Ramos (cell line): ENCODE measurements around the gene ADAMTSL1.

Source experiments
- in situ Hi-C: fragments of 300-500 bp; cut with MboI; formaldehyde crosslinking; loops from one replicate; pipeline ENCODE4 v1.14.3; 2022; ENCODE audit warnings: low sequenced_read_pairs; ENCODE audit not compliant: unreplicated experiment

Gene ADAMTSL1

GRCh38 chr9:18459962-18460584 is 13.9 kb upstream of the ADAMTSL1 start:
- in situ Hi-C loops: no loop called here

- in situ Hi-C loops: no loop called here
Observed at GRCh38 chr9:18461496-18461895, 12.5 kb upstream of the ADAMTSL1 start.

- in situ Hi-C loops: no loop called here
Observed at GRCh38 chr9:18463991-18464390, 10.0 kb upstream of the ADAMTSL1 start.

- in situ Hi-C loops: no loop called here
Observed at GRCh38 chr9:18466101-18466500, 7.9 kb upstream of the ADAMTSL1 start.

GRCh38 chr9:18467696-18468095 is 6.3 kb upstream of the ADAMTSL1 start:
- in situ Hi-C loops: no loop called here

- in situ Hi-C loops: no loop called here
Observed at GRCh38 chr9:18472435-18472834, 1.5 kb upstream of the ADAMTSL1 start.

- in situ Hi-C loops: no loop called here
Observed at GRCh38 chr9:18472841-18473251, 1.1 kb upstream of the ADAMTSL1 start.

GRCh38 chr9:18474783-18475182 is 830 bp downstream of the ADAMTSL1 start:
- in situ Hi-C loops: no loop called here

GRCh38 chr9:18477121-18477660 is 3.2 kb downstream of the ADAMTSL1 start:
- in situ Hi-C loops: no loop called here

- in situ Hi-C loops: no loop called here
Observed at GRCh38 chr9:18477719-18478118, 3.8 kb downstream of the ADAMTSL1 start.

- in situ Hi-C loops: no loop called here
Observed at GRCh38 chr9:18478501-18479361, 4.8 kb downstream of the ADAMTSL1 start.

- in situ Hi-C loops: no loop called here
Observed at GRCh38 chr9:18479405-18479804, 5.5 kb downstream of the ADAMTSL1 start.

GRCh38 chr9:18480662-18481093 is 6.7 kb downstream of the ADAMTSL1 start:
- in situ Hi-C loops: no loop called here

GRCh38 chr9:18482371-18482770 is 8.4 kb downstream of the ADAMTSL1 start:
- in situ Hi-C loops: no loop called here

- in situ Hi-C loops: no loop called here
Observed at GRCh38 chr9:18485714-18486113, 11.8 kb downstream of the ADAMTSL1 start.

GRCh38 chr9:18487611-18488010 is 13.7 kb downstream of the ADAMTSL1 start:
- in situ Hi-C loops: no loop called here

- in situ Hi-C loops: no loop called here
Observed at GRCh38 chr9:18488886-18489285, 14.9 kb downstream of the ADAMTSL1 start.

GRCh38 chr9:18489861-18490260 is 15.9 kb downstream of the ADAMTSL1 start:
- in situ Hi-C loops: no loop called here

- in situ Hi-C loops: no loop called here
Observed at GRCh38 chr9:18490641-18491370, 16.9 kb downstream of the ADAMTSL1 start.

- in situ Hi-C loops: no loop called here
Observed at GRCh38 chr9:18492612-18493011, 18.7 kb downstream of the ADAMTSL1 start.
